WTC11 (cell line): Measurements from ENCODE around the gene FRMD4A. TPM values are rescaled to one million over a fixed set of nuclear protein-coding genes. Genes with fewer than 3 reads are reported as not detected.

ENCODE experiments used
- ATAC-seq: fragments of 200-7000 bp; cut with Tn5 transposase; 2 replicates; pipeline ENCODE4 v1.10.0; 2021; ENCODE audit warnings: mild to moderate bottlenecking, moderate library complexity
- CTCF ChIA-PET: fragments of 300-600 bp; sonication (Branson Sonifier 250); formaldehyde crosslinking; loops from one replicate; lab custom pipeline; 2021; ENCODE audit warnings: antibody characterized with exemption; lab: Charles Lee
- POLR2A ChIA-PET: fragments of 350-600 bp; sonication (Branson Sonifier 250); formaldehyde crosslinking; loops from one replicate; lab custom pipeline; 2021; ENCODE audit warnings: antibody characterized with exemption; lab: Charles Lee
- DNase-seq: peaks from one replicate; pipeline ENCODE4 v3.0.0; 2021; ENCODE audit warnings: low spot score
- H3K27ac Mint-ChIP-seq: 2 replicates; pipeline ENCODE4 v1.8.0; 2021; ENCODE audit warnings: mixed read lengths
- H3K27me3 Mint-ChIP-seq: 2 replicates; pipeline ENCODE4 v1.8.0; 2021; ENCODE audit warnings: low read depth, mild to moderate bottlenecking, moderate library complexity, mixed read lengths
- H3K36me3 Mint-ChIP-seq: 2 replicates; pipeline ENCODE4 v1.8.0; 2021; ENCODE audit warnings: mixed read lengths
- H3K4me1 Mint-ChIP-seq: 2 replicates; pipeline ENCODE4 v1.8.0; 2022; ENCODE audit warnings: mixed read lengths
- H3K4me3 Mint-ChIP-seq: 2 replicates; pipeline ENCODE4 v1.8.0; 2021; ENCODE audit warnings: mild to moderate bottlenecking, moderate library complexity, mixed read lengths
- H3K9me3 Mint-ChIP-seq: 2 replicates; pipeline ENCODE4 v1.8.0; 2021; ENCODE audit warnings: mixed read lengths
- ATF6 ChIP-seq: sonication (generic); formaldehyde crosslinking; IDR thresholded peaks from 2 replicates; pipeline ENCODE4 v1.8.1; 2023; ENCODE audit warnings: mild to moderate bottlenecking, missing genetic modification reagents
- ELF4 ChIP-seq: sonication (generic); formaldehyde crosslinking; IDR thresholded peaks from 2 replicates; pipeline ENCODE4 v1.8.1; 2022; ENCODE audit warnings: low read depth, mild to moderate bottlenecking, moderate library complexity, missing genetic modification reagents
- GTF2I ChIP-seq: fragments of 250-450 bp; sonication (Bioruptor Pico); conservative IDR thresholded peaks from 2 replicates; pipeline ENCODE4 v1.4.0; 2021; ENCODE audit warnings: mild to moderate bottlenecking
- MXD4 ChIP-seq: fragments of 250-450 bp; sonication (Bioruptor Pico); IDR thresholded peaks from 2 replicates; pipeline ENCODE4 v1.8.0; 2021; ENCODE audit warnings: mild to moderate bottlenecking, moderate library complexity, borderline replicate concordance
- MYBL2 ChIP-seq: sonication (generic); formaldehyde crosslinking; IDR thresholded peaks from 2 replicates; pipeline ENCODE4 v1.8.1; 2023; ENCODE audit warnings: mild to moderate bottlenecking, moderate library complexity, missing genetic modification reagents
- NFATC4 ChIP-seq: fragments of 250-450 bp; sonication (Bioruptor Pico); IDR thresholded peaks from 2 replicates; pipeline ENCODE4 v1.9.0; 2021; ENCODE audit warnings: mild to moderate bottlenecking
- NR3C1 ChIP-seq: sonication (generic); formaldehyde crosslinking; conservative IDR thresholded peaks from 2 replicates; pipeline ENCODE4 v1.8.1; 2023; ENCODE audit warnings: low read depth, mild to moderate bottlenecking, missing genetic modification reagents
- RORB ChIP-seq: fragments of 250-450 bp; sonication (Bioruptor Pico); IDR thresholded peaks from 2 replicates; pipeline ENCODE4 v1.9.0; 2021; ENCODE audit warnings: mild to moderate bottlenecking
- SMAD3 ChIP-seq: sonication (generic); formaldehyde crosslinking; IDR thresholded peaks from 2 replicates; pipeline ENCODE4 v1.8.0; 2022; ENCODE audit warnings: missing genetic modification reagents, mild to moderate bottlenecking, borderline replicate concordance
- SOX15 ChIP-seq: fragments of 250-450 bp; sonication (Bioruptor Pico); IDR thresholded peaks from 2 replicates; pipeline ENCODE4 v1.9.0; 2021; ENCODE audit warnings: mild to moderate bottlenecking
- TCF7 ChIP-seq: sonication (generic); formaldehyde crosslinking; IDR thresholded peaks from 2 replicates; pipeline ENCODE4 v1.8.0; 2022; ENCODE audit warnings: mild to moderate bottlenecking, low read depth, missing genetic modification reagents, moderate library complexity
- ZNF138 ChIP-seq: sonication (generic); formaldehyde crosslinking; conservative IDR thresholded peaks from 2 replicates; pipeline ENCODE4 v1.8.1; 2022; ENCODE audit warnings: mild to moderate bottlenecking, moderate library complexity, missing genetic modification reagents
- ZNF232 ChIP-seq: sonication (generic); formaldehyde crosslinking; IDR thresholded peaks from 2 replicates; pipeline ENCODE4 v1.8.0; 2022; ENCODE audit warnings: mild to moderate bottlenecking, missing genetic modification reagents
- total RNA-seq: library from RNA; stranded (reverse); gene quantifications from 3 replicates; pipeline ENCODE4 v1.2.3, GENCODE V29; 2021
- TF ChIP-seq, protein P1 (sequence below): fragments of 250-450 bp; sonication (Bioruptor Pico); conservative IDR thresholded peaks from 2 replicates; pipeline ENCODE4 v1.9.0; 2021; ENCODE audit warnings: mild to moderate bottlenecking
- TF ChIP-seq, protein P2 (sequence below): sonication (generic); formaldehyde crosslinking; IDR thresholded peaks from 2 replicates; pipeline ENCODE4 v1.8.1; 2022; ENCODE audit warnings: missing genetic modification reagents, borderline replicate concordance
- TF ChIP-seq, protein P3 (sequence below): fragments of 250-450 bp; sonication (Bioruptor Pico); IDR thresholded peaks from 2 replicates; pipeline ENCODE4 v1.8.0; 2021; ENCODE audit warnings: mild to moderate bottlenecking

The FRMD4A gene
- total RNA-seq, 1 experiment from 2014 or later = 35.5 TPM

DNA sequence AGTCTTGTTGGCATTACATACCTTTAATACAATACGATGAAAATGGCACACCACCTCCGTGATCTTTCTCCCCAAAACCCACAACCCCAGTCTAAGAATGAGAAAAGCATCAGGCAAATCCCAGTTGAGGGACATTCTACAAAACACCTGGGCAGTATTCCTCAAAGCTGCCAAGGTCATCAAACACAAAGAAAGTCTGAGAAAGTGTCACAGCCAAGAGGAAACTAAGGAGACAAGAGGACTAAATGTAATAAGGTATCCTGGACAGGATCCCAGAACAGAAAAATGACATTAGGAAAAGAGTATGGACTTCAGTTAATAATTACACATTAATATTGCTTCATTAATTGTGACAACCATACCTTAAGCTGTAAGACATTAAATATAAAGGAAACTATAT, 14.5 kb upstream of the FRMD4A start (continued):
- TF ChIP-seq, protein P1, sequence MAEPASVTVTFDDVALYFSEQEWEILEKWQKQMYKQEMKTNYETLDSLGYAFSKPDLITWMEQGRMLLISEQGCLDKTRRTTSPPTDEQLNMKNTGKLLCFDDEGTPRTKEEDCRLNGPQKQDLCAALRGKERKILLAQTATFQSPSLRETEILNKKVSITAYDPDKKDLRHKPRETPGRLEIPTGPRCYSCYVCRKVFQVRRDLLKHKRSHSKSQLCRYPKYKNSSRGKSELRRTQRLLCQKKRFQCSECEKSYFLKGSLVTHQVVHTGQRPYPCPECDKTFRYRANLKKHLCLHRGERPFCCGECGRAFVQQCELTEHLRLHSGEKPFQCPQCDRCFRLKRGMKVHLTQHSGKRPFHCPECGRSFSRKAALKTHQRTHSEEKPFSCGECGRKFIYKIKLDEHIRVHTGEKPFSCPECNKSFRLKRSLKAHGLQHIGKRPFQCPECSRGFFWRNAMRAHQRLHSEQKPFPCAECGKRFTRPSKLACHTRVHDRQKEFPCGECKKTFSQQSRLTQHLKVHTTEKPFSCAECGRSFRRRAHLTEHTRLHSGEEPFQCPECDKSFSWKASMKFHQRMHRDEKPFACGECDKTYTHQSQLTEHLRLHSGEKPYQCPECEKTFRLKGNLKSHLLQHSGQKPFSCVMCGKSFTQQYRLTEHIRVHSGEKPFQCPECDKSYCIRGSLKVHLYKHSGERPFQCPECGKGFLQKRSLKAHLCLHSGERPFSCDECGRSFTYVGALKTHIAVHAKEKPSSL (CRISPR knock-in tag) = no peak

DNA sequence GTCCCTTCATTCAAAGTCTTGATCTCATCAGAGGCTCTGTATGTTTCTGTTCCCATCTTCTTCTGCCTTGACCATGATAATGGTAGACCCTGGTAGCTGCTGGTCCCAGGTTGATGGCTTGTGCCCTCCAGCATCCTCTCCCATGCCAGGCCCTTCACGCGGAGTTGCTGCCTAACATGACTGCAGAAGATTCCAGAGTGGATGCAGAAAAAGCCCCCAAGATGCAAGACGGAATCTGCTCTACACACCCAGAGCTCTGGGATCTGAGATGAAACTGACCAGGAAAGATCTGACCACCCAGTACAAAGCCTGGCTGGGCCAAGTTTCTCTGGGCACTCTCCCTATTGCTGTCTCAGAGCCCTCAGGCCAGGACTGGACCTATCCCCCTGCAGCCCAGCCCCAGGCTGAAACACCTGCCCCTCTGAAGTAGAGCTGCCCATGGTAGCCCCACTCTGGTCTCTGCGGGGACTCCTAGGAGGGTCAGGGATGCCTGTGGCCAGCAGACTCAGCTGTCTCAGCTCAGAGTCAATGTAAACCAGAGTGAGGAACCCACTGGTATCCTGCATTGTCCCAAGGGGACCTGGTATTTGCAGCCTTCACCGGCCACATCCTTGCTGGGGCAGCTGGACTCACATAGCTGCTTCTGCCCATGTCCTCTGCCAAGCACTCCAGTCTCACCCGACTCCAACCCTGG, 9.5 kb upstream of the FRMD4A start:
- ChIA-PET POLR2A (interaction anchor here (0.7 to 0.8 kb wide), 2 partner anchors 63 to 154 kb away, joined by 3 read pairs; no protein-coding TSS in a partner anchor), CTCF (no interaction called here)
- DNase-seq = no peak
- no peak for ATAC-seq
- no peak overlapping the region for H3K4me3 Mint-ChIP-seq
- H3K27me3 Mint-ChIP-seq = no peaks in the 10 kb centered on the region; the same call in 1 of the 2 replicates
- H3K4me1 Mint-ChIP-seq = no peaks in the 10 kb centered on the region
- no peaks in the 10 kb centered on the region for H3K36me3 Mint-ChIP-seq
- no peak for TF ChIP-seq MYBL2 (CRISPR knock-in tag)
- no peak for TF ChIP-seq NR3C1 (CRISPR knock-in tag)
- TF ChIP-seq, protein P2, sequence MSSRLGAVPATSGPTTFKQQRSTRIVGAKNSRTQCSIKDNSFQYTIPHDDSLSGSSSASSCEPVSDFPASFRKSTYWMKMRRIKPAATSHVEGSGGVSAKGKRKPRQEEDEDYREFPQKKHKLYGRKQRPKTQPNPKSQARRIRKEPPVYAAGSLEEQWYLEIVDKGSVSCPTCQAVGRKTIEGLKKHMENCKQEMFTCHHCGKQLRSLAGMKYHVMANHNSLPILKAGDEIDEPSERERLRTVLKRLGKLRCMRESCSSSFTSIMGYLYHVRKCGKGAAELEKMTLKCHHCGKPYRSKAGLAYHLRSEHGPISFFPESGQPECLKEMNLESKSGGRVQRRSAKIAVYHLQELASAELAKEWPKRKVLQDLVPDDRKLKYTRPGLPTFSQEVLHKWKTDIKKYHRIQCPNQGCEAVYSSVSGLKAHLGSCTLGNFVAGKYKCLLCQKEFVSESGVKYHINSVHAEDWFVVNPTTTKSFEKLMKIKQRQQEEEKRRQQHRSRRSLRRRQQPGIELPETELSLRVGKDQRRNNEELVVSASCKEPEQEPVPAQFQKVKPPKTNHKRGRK = no peak
- no peak for TF ChIP-seq ZNF138 (CRISPR knock-in tag)
- TF ChIP-seq TCF7 (CRISPR knock-in tag) = no peak
- TF ChIP-seq ATF6 (CRISPR knock-in tag) = no peak
- no peak for TF ChIP-seq SMAD3
- TF ChIP-seq, protein P3, sequence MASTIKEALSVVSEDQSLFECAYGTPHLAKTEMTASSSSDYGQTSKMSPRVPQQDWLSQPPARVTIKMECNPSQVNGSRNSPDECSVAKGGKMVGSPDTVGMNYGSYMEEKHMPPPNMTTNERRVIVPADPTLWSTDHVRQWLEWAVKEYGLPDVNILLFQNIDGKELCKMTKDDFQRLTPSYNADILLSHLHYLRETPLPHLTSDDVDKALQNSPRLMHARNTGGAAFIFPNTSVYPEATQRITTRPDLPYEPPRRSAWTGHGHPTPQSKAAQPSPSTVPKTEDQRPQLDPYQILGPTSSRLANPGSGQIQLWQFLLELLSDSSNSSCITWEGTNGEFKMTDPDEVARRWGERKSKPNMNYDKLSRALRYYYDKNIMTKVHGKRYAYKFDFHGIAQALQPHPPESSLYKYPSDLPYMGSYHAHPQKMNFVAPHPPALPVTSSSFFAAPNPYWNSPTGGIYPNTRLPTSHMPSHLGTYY = no peak
- no peak for TF ChIP-seq SOX15
- no peak for TF ChIP-seq NFATC4 (CRISPR knock-in tag)
- TF ChIP-seq, protein P1 (CRISPR knock-in tag) = no peak
- TF ChIP-seq GTF2I (CRISPR knock-in tag) = no peak
- TF ChIP-seq RORB (CRISPR knock-in tag) = no peak
- TF ChIP-seq ZNF232 (CRISPR knock-in tag) = no peak
- TF ChIP-seq MXD4 (CRISPR knock-in tag) = no peak
- TF ChIP-seq ELF4 (CRISPR knock-in tag) = no peak
- no peaks in the 10 kb centered on the region for H3K9me3 Mint-ChIP-seq
- H3K27ac Mint-ChIP-seq = no peak overlapping the region
